GM12873 (cell line): ENCODE results near the gene ASCC3.

Experiments
- CTCF ChIP-seq: IDR thresholded peaks from 2 replicates; pipeline ENCODE4 v1.5.1; 2012; ENCODE audit warnings: low read depth, mild to moderate bottlenecking, moderate library complexity, low read length, control low read depth; ENCODE audit not compliant: insufficient read depth; ENCODE audit errors: missing control alignments

ASCC3 gene

GRCh38 chr6:100461278-100461916, 419.7 kb downstream of the ASCC3 start:
- TF ChIP-seq CTCF = no peak

- peak; percentile 22 for TF ChIP-seq CTCF
Measured at GRCh38 chr6:100460650-100461204, 420.4 kb downstream of the ASCC3 start.

GRCh38 chr6:100459592-100460184, 421.4 kb downstream of the ASCC3 start:
- no peak for TF ChIP-seq CTCF

DNA sequence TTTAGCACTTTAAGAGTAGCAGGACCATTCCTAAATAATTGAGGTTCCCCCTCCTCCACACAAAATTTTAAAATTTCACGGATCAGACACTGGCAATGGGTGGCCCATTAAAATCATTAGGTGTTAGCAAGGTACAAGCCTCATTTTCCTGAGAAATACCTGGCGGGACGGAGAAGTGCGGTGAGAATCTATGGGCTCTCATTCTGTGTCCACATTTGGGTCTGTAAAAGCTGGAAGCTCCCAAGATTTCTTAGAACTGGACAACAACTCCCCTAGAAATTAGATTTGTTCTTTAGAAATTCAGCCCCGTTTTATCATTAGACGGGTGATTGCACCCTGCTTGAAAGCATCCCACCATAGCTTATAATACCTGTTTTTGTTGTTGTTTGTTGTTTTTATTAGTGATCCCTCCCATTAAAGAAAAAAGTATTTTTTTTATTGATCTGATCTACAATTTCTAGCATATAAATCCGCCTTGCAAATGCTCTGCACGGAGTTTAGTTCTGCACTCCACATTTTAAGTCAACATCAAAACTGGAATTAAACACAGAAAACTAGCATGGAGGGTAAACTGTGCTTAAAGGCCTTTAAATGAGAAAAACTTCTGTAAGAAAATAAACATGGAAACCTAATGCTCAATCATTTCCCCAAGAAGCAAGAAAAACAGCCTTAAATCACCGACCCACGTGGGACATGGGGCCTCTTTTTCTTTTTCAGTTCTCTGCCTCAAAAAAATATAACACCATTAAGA, 422.1 kb downstream of the ASCC3 start:
- no peak for TF ChIP-seq CTCF
